Activated CD4-positive, alpha-beta T cell treated with anti-CD3 and anti-CD28 coated beads for 1 hour (primary cell): ENCODE data around the gene COPS7B.

ENCODE experiments used
- DNase-seq: peaks from one replicate; pipeline ENCODE4 v3.0.0-alpha.2; 2020

COPS7B gene

DNA sequence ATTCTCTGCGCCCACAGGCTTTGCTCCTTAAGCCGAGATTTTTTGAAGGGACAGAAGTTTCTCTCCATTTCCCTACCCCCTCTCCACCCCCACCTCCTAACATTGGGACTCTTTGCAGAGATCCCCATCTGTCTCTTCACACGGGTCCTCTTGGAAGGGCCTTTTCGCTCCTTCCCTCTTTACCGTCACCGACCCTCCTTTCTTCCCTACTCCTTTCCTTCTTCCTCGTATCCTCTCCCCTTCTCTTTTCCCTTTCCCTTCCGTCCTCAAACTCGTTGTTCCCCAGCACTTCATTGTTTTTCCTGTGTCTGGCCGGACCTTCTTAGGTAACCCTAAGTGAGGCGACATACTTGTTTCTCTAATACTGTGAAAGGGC lies 660 bp downstream of the COPS7B start:
- no peak for DNase-seq

DNA sequence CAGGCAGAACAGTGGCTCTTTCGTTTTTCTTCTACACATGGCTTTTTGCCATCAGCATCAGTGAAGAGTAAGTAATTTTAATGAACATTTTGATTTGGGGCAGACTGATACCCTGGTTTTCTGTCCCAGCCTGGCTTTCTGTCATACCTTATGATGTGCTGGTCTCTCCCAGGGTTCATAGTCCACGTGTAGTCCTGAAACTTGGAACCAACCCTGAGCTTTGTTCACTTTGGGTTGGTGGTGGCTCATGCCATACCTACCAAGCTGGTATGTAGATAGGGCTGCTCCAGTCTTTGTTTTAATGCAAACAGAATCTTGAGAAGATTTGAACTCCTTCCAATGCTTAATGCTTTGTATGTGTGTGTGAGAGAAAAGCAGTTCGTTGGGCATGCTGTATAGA lies 4.9 kb downstream of the COPS7B start:
- DNase-seq: no peak

GRCh38 chr2:231794383-231794782 lies 8.1 kb downstream of the COPS7B start:
- DNase-seq: no peak

- DNase-seq: no peak
These were observed 9.5 kb downstream of the COPS7B start for GRCh38 chr2:231795525-231796327.

DNA sequence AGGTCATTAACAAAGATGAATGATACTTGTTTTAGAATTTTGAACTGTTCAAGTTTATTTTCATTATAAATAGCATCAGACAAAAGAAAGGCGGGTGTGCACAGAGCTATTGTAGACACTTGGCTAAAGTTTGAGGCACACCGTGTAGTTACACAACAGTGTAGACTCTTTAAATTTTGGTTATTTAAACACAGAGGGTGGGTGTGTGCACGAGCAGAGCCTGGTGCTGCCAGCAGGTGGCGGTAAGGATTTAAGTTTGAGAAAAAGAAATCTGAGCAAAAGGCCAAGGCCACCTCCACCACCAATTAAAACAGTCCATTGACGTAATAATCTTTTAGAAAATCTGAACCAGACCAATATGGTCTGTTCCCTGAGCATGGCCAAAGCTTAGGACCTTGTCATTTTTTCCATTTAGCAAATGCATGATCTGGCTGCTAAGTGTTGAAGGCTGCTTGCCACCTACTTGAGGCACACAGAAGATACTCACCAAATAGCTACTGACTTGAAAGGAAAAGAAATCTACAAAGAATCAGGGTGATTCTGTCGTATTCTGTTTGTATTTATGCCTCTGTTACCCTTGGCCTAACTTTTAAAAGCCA lies 14.3 kb downstream of the COPS7B start:
- no peak for DNase-seq

DNA sequence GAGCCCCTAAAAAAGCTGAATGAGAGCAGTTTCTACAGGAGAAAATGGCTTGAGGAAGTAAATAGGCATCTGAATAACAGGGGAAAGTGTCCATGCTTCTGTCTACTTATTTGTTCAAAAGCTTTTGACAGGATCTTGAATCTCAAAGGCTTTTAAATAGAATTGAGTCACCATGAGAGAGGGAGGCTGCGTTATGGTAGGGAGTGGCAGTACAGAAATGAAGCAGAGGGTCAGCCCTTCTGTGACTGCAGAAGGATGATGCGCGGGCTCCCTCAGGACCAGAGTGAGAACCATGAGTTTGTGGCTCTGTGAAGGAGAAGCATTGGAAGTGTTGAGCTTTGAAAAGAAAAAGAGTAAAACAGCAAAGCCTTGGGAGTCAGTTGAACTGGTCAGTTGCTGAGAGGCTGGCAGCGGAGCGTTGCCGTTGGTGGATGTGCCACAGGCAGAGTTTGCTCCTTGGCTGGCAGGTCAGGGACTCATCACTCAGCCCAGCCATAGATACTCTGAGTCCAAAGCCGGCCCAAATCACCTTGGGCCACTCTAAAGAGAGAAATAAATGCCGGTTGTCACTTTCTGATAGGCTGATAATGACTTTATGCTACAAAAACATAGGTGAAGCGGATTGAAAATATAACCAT lies 17.4 kb downstream of the COPS7B start:
- no peak for DNase-seq

DNA sequence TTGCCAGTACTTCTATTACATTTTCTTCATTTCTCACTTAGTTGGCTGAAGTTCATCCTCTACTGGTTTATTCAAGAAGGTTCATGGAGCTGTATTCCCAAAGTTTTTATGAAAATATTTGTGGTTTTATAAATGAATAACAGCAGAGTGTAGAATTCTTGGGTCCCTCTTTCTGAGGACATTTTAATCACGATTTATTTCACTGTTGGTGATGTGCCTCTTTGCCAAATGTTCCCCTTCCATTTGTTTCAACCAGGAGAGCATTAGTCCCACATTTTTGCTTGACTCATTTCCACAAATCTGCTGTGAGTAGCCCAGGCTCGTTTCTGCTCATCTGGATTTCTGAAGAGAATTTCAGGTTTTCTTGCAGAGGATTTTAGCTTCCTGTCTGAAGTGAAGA lies 20.8 kb downstream of the COPS7B start:
- DNase-seq: no peak

GRCh38 chr2:231810905-231811304 lies 24.7 kb downstream of the COPS7B start:
- no peak for DNase-seq

- no peak for DNase-seq
These were observed 30.2 kb downstream of the COPS7B start for GRCh38 chr2:231816327-231817026.

DNA sequence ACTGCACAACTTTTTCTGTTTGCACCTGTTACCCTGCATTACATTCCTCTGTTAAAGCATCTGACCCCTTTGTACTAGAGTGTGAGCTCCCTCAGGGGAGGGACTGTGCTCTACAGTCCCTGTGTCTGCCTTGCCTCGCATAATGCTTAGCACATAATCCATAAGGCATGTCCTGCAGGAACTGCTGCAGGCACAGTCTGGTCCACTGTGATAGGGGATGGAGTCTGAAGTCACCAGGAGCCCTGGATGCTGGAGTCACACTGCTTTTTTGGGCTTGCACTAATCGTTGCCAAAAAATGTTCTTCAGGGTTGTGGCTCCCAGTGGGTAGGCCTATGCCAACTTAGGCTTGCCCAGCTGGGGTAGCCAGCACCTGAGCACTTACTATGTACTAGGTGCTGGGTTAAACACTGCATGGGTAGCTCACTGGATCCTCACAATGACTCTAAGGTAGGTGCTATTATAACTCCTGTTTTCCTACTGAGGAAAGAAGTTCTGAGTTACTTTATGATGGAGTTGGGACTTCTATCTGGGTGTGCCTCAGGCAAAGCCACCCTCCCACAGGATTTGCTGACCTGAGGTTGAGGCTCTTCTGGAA lies 33.3 kb downstream of the COPS7B start:
- DNase-seq: no peak

- no peak for DNase-seq
These were observed 34.6 kb downstream of the COPS7B start for GRCh38 chr2:231820786-231821303.

GRCh38 chr2:231821908-231822307 lies 35.7 kb downstream of the COPS7B start:
- no peak for DNase-seq

DNA sequence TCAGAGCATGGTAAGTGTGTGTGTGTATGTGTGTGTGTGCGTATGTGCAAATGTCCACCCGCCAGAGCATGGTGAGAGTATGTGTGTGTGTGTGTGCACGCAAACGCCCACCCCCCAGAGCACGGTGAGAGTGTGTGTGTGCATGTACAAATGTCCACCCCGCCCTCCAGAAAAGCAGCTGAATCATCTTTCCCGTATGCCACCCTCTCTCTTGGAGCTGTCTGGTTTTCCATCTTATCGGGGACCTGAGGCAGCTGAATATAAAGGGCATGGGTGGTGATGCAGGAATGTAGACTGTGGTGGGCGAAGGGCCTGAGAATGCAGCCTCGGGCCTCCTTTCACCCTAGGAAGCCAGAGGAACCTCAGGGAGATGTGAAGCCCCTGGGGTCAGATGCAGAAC lies 66.9 kb downstream of the COPS7B start:
- no peak for DNase-seq

- DNase-seq: no peak
These were observed 68.4 kb downstream of the COPS7B start for GRCh38 chr2:231854616-231855125.

DNA sequence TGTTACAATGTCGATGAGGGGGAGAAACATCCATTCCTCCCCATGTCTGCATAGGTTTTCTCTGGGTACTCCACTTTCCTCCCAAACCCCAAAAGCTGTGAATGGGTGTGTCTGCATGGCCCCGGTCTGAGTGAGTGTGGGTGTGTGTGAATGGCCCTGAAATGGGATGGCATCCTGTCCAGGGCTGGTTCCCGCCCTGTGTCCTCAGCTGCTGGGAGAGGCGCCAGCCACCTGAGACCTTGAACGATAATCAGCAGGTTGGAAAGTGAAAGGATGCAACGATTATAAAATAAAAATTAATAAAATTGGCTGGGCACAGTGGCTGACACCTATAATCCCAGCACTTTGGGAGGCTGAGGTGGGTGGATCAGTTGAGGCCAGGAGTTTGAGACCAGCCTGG lies 70.7 kb downstream of the COPS7B start:
- DNase-seq: no peak
